Right ventricle myocardium inferior (tissue), 1 donor: ENCODE results near the gene SKOR1. TPM values are rescaled to one million over a fixed set of nuclear protein-coding genes. Genes with fewer than 3 reads are reported as not detected.

ENCODE experiments used
- ATAC-seq: fragments of 200-7000 bp; cut with Tn5 transposase; one replicate; pipeline ENCODE4 v1.9.1; 2020; ENCODE audit warnings: mild to moderate bottlenecking, moderate library complexity
- DNase-seq: peaks from one replicate; pipeline ENCODE4 v3.0.0; 2021; ENCODE audit errors: missing footprints
- intact Hi-C: fragments of 100-400 bp; cut with DNase I; formaldehyde crosslinking; loops from one replicate; pipeline ENCODE4 v1.11.0; 2022
- total RNA-seq: library from RNA; stranded (reverse); fragmentation: NEBNext Ultra II Directional; extraction: Animal tissue kit (Norgen Biotek cat#: 25700); gene quantifications from one replicate; pipeline ENCODE4 v1.2.1, GENCODE V29; 2021
- donor health status: DM: no; HTN: yes; CAD: no; lungs with severe emphysema.

The SKOR1 gene
- total RNA-seq, 1 donor from 2014 or later: not detected

GRCh38 chr15:67827562-67828277 is 2.4 kb downstream of the SKOR1 start:
- DNase-seq: no peak
- no peak for ATAC-seq
- intact Hi-C loops: no loop called here

- ATAC-seq (no peak), DNase-seq (no peak)
- intact Hi-C loops: no loop called here
Observed at GRCh38 chr15:67828278-67828968, 3.1 kb downstream of the SKOR1 start.

- ATAC-seq (no peak), DNase-seq (no peak)
- intact Hi-C loops: no loop called here
Observed at GRCh38 chr15:67828969-67829646, 3.8 kb downstream of the SKOR1 start.

- intact Hi-C loops: no loop called here
- ATAC-seq: no peak
- no peak for DNase-seq
Observed at GRCh38 chr15:67829647-67830504, 4.6 kb downstream of the SKOR1 start.

- intact Hi-C loops: no loop called here
- ATAC-seq (no peak), DNase-seq (no peak)
Observed at GRCh38 chr15:67831363-67831762, 6.1 kb downstream of the SKOR1 start.

- intact Hi-C loops: no loop called here
- DNase-seq: no peak
- no peak for ATAC-seq
Observed at GRCh38 chr15:67832031-67832551, 6.8 kb downstream of the SKOR1 start.

GRCh38 chr15:67832897-67833709 is 7.8 kb downstream of the SKOR1 start:
- intact Hi-C loops: no loop called here

GRCh38 chr15:67833710-67834511 is 8.6 kb downstream of the SKOR1 start:
- DNase-seq: no peak
- intact Hi-C loops: no loop called here
- no peak for ATAC-seq

More at GRCh38 chr15:67832897-67833709, 7.8 kb downstream of the SKOR1 start:
- ATAC-seq: no peak
- no peak for DNase-seq

- intact Hi-C loops: loop anchor here (5.0 kb wide), 3 partner anchors 312 to 887 kb away; partner anchors contain the start of gene C15orf61
- DNase-seq: no peak
- no peak for ATAC-seq
Observed at GRCh38 chr15:67834581-67835296, 9.4 kb downstream of the SKOR1 start.

- DNase-seq (no peak), ATAC-seq (no peak)
- intact Hi-C loops: loop anchor here (1.0 to 5.0 kb wide), 4 partner anchors 313 to 888 kb away; partner anchors contain the start of gene C15orf61
Observed at GRCh38 chr15:67835297-67836133, 10.2 kb downstream of the SKOR1 start.

GRCh38 chr15:67836134-67836455 is 10.8 kb downstream of the SKOR1 start:
- DNase-seq: no peak
- no peak for ATAC-seq
- intact Hi-C loops: loop anchor here (1.0 to 5.0 kb wide), 4 partner anchors 314 to 889 kb away; partner anchors contain the start of gene C15orf61

GRCh38 chr15:67836477-67836876 is 11.2 kb downstream of the SKOR1 start:
- DNase-seq: no peak
- ATAC-seq: no peak
- intact Hi-C loops: loop anchor here (1.0 to 5.0 kb wide), 4 partner anchors 314 to 889 kb away; partner anchors contain the start of gene C15orf61

GRCh38 chr15:67836955-67837354 is 11.6 kb downstream of the SKOR1 start:
- intact Hi-C loops: loop anchor here (1.0 to 5.0 kb wide), 4 partner anchors 315 to 890 kb away; partner anchors contain the start of gene C15orf61
- ATAC-seq: no peak
- no peak for DNase-seq

- intact Hi-C loops: loop anchor here (5.0 kb wide), 3 partner anchors 317 to 892 kb away; partner anchors contain the start of gene C15orf61
- ATAC-seq: peak; percentile 57
- peak; percentile 85 for DNase-seq
Observed at GRCh38 chr15:67838789-67839332, 13.6 kb downstream of the SKOR1 start.

GRCh38 chr15:67839499-67839928 is 14.2 kb downstream of the SKOR1 start:
- peak; percentile 14 for ATAC-seq
- intact Hi-C loops: loop anchor here (5.0 kb wide), 3 partner anchors 317 to 892 kb away; partner anchors contain the start of gene C15orf61
- DNase-seq: no peak
